MM.1S (cell line): ENCODE results near the gene ANKRD10.

Source experiments
- CTCF ChIP-seq: fragments of 300-600 bp; sonication (generic); IDR thresholded peaks from 2 replicates; pipeline ENCODE4 v1.5.1; 2016; ENCODE audit warnings: antibody characterized with exemption, low read length, mixed read lengths
- EZH2 ChIP-seq: fragments of 300-600 bp; sonication (generic); optimal IDR thresholded peaks from 2 replicates; pipeline ENCODE3; 2017; ENCODE audit warnings: low read depth, mild to moderate bottlenecking, antibody characterized with exemption, low read length, mixed read lengths

- TF ChIP-seq CTCF (peak; percentile 70), EZH2 (no peak)
These were observed at the start of gene ANKRD10 for GRCh38 chr13:110915057-110915873.
